GM20000 (cell line): ENCODE results near the gene FLYWCH2.
"Not testable (repeated sequence)": the region's sequence is repeated elsewhere in the genome, so short reads cannot be mapped to it uniquely, and the experiment has no call there.

Experiments
- DNase-seq: peaks from one replicate; pipeline ENCODE4 v3.0.0; 2012; ENCODE audit warnings: low spot score
- CTCF ChIP-seq: IDR thresholded peaks from 2 replicates; pipeline ENCODE4 v1.5.1; 2012; ENCODE audit warnings: mild to moderate bottlenecking, control low read depth; ENCODE audit errors: extremely low read depth, missing control alignments

Gene FLYWCH2

GRCh38 chr16:2937170-2937569, 54.2 kb downstream of the FLYWCH2 start:
- no peak for TF ChIP-seq CTCF

GRCh38 chr16:2938206-2938605, 55.2 kb downstream of the FLYWCH2 start:
- no peak for DNase-seq
- TF ChIP-seq CTCF, result no peak

More at GRCh38 chr16:2937170-2937569, 54.2 kb downstream of the FLYWCH2 start:
- no peak for DNase-seq

- no peak for TF ChIP-seq CTCF
- no peak for DNase-seq
These were observed 57.0 kb downstream of the FLYWCH2 start for GRCh38 chr16:2939968-2940367.

GRCh38 chr16:2942045-2942444, 59.0 kb downstream of the FLYWCH2 start:
- no peak for TF ChIP-seq CTCF
- no peak for DNase-seq

DNA sequence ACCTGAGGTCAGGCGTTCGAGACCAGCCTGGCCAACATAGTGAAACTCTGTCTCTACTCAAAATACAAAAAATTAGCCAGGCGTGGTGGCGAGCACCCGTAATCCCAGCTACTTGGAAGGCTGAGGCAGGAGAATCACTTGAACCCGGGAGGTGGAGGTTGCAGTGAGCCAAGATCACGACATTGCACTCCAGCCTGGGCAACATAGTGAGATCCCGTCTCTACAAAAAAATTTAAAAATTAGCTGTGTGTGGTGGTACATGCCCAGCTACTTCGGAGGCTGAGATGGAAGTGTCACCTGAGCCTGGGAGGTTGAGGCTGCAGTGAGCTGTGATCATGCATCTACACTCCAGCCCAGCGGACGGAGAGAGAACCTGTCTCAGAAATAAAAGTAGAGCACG, 60.7 kb downstream of the FLYWCH2 start:
- DNase-seq, result not testable (repeated sequence)

GRCh38 chr16:2946649-2947048, 63.6 kb downstream of the FLYWCH2 start:
- TF ChIP-seq CTCF, result no peak
- no peak for DNase-seq
